T47D (cell line): ENCODE data around the gene ZNF414.
A peak's percentile ranks its signal among the peaks of the same experiment; 100 is the strongest.
"Not testable (repeated sequence)": the region's sequence is repeated elsewhere in the genome, so short reads cannot be mapped to it uniquely, and the experiment has no call there.

Experiments used
- DNase-seq, 2 experiments: peaks; one replicate each; pipeline versions ENCODE4 v3.0.0 to v3.0.0-alpha.2; 2011 to 2012; ENCODE audit warnings: low read depth in 1 of 2, low spot score in 1 of 2
- JUND ChIP-seq: IDR thresholded peaks from 2 replicates; pipeline ENCODE4 v1.6.1; 2012; ENCODE audit warnings: low read depth
- in situ Hi-C: cut with HindIII; loops from 2 replicates; pipeline ENCODE4 v1.10.0; 2016; ENCODE audit warnings: low sequenced_read_pairs, low pct_unique_long_range_greater_than_20kb

Gene ZNF414

GRCh38 chr19:8513687-8514504 is at the start of gene ZNF414:
Gene ZNF414, minus strand, starts transcription at chr19:8514167. Its CDS starts 121 bp downstream, at chr19:8514046.
- peak; percentile 96 to 97 for DNase-seq
- no peak for TF ChIP-seq JUND
- in situ Hi-C loops, result no loop called here

- no peak for DNase-seq
- in situ Hi-C loops, result no loop called here
- TF ChIP-seq JUND, result no peak
These were observed 47.3 kb upstream of the ZNF414 start for GRCh38 chr19:8561075-8561764.

- no peak for TF ChIP-seq JUND
- in situ Hi-C loops, result no loop called here
- no peak for DNase-seq
These were observed 44.4 kb upstream of the ZNF414 start for GRCh38 chr19:8558325-8558724.

- TF ChIP-seq JUND, result no peak
These were observed 43.8 kb upstream of the ZNF414 start for GRCh38 chr19:8557642-8558238.

GRCh38 chr19:8553729-8554128 is 39.8 kb upstream of the ZNF414 start:
- in situ Hi-C loops, DNase-seq: not testable (repeated sequence)

More at GRCh38 chr19:8557642-8558238, 43.8 kb upstream of the ZNF414 start:
- no peak for DNase-seq
- in situ Hi-C loops, result no loop called here

- in situ Hi-C loops, result no loop called here
- no peak for TF ChIP-seq JUND
- peak in 1 of 2 experiments; percentile 24 for DNase-seq
These were observed 38.8 kb upstream of the ZNF414 start for GRCh38 chr19:8552810-8553209.

- TF ChIP-seq JUND, result no peak
- in situ Hi-C loops, result no loop called here
- no peak for DNase-seq
These were observed 36.1 kb upstream of the ZNF414 start for GRCh38 chr19:8550070-8550469.

GRCh38 chr19:8545743-8546142 is 31.8 kb upstream of the ZNF414 start:
- no peak for DNase-seq
- in situ Hi-C loops, result no loop called here
- TF ChIP-seq JUND, result no peak

GRCh38 chr19:8544168-8544567 is 30.2 kb upstream of the ZNF414 start:
- no peak for TF ChIP-seq JUND
- no peak for DNase-seq
- in situ Hi-C loops, result no loop called here

GRCh38 chr19:8539621-8540149 is 25.7 kb upstream of the ZNF414 start:
- in situ Hi-C loops, result no loop called here
- no peak for DNase-seq
- no peak for TF ChIP-seq JUND

GRCh38 chr19:8537099-8537498 is 23.1 kb upstream of the ZNF414 start:
- in situ Hi-C loops, result no loop called here
- no peak for TF ChIP-seq JUND
- no peak for DNase-seq

GRCh38 chr19:8536282-8536681 is 22.3 kb upstream of the ZNF414 start:
- DNase-seq, result no peak
- TF ChIP-seq JUND, result no peak
- in situ Hi-C loops, result no loop called here

- TF ChIP-seq JUND, result no peak
- in situ Hi-C loops, result no loop called here
- DNase-seq, result no peak
These were observed 18.3 kb upstream of the ZNF414 start for GRCh38 chr19:8532225-8532624.
